ENCODE results near the gene CDY2A.
"Not testable (repeated sequence)": the region's sequence is repeated elsewhere in the genome, so short reads cannot be mapped to it uniquely, and the experiment has no call there.

CDY2A gene, protein sequence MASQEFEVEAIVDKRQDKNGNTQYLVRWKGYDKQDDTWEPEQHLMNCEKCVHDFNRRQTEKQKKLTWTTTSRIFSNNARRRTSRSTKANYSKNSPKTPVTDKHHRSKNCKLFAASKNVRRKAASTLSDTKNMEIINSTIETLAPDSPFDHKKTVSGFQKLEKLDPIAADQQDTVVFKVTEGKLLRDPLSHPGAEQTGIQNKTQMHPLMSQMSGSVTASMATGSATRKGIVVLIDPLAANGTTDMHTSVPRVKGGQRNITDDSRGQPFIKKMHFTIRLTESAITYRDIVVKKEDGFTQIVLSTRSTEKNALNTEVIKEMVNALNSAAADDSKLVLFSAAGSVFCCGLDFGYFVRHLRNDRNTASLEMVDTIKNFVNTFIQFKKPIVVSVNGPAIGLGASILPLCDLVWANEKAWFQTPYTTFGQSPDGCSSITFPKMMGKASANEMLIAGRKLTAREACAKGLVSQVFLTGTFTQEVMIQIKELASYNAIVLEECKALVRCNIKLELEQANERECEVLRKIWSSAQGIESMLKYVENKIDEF

GRCh38 chrY:18025487-18025886 lies at the start of gene CDY2A:
CDY2A (plus strand) TSS chrY:18025787; CDS start chrY:18026115, 328 bp downstream.
- not testable (repeated sequence) for H3K4me1 Mint-ChIP-seq (ENCODE audit: low read depth); H3K27me3 Mint-ChIP-seq (ENCODE audit: low read depth); H3K27ac Mint-ChIP-seq; H3K4me3 Mint-ChIP-seq; DNase-seq (ENCODE audit: low spot score); H3K9me3 Mint-ChIP-seq; H3K36me3 Mint-ChIP-seq (ENCODE audit: low read depth)

- not testable (repeated sequence) for H3K9me3 Mint-ChIP-seq; H3K36me3 Mint-ChIP-seq (ENCODE audit: low read depth); H3K4me3 Mint-ChIP-seq
Observed at GRCh38 chrY:17997586-17997985, 28.0 kb upstream of the CDY2A start.

DNA sequence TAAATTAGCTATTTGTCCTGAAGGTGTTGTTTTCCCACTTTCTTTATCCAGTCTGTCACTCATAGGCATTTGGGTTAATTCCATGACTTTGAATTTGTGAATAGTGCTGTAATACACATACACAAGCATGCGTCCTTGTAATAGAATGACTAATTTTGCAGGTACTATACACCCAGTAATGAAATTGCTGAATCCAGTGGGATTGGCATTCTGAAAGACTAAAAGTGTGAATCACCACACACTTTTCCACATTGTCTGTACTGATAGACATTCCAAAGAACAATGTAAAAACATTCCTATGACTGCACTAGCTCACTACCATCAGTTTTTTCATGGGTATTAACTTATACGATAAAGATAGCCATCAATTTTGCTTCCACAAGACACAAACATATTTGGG lies 27.3 kb upstream of the CDY2A start:
- not testable (repeated sequence) for H3K36me3 Mint-ChIP-seq (ENCODE audit: low read depth); H3K9me3 Mint-ChIP-seq; H3K4me1 Mint-ChIP-seq (ENCODE audit: low read depth); DNase-seq (ENCODE audit: low spot score); H3K27me3 Mint-ChIP-seq (ENCODE audit: low read depth); H3K4me3 Mint-ChIP-seq; H3K27ac Mint-ChIP-seq

More at GRCh38 chrY:17997586-17997985, 28.0 kb upstream of the CDY2A start:
- H3K27ac Mint-ChIP-seq; DNase-seq (ENCODE audit: low spot score); H3K4me1 Mint-ChIP-seq (ENCODE audit: low read depth); H3K27me3 Mint-ChIP-seq (ENCODE audit: low read depth): not testable (repeated sequence)

DNA sequence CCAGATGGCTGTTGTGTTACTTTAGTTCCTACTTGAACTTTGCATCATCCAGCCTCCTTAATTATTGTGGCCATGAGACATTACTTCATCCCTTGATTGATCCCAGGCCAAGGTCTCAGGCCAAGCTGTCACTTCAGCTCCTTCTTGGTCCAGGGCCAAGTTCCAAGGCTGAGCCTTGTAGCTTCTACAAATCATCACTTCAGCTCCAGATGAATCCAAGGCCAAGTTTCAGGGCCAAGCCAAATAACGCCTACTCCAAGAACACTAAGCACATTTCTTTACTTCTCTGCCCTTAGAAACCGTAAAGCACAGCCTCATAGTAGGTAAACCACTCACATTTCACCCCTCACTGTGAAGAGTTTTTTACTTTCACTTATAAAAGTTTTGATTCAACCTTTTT lies 1.7 kb upstream of the CDY2A start:
- H3K4me3 Mint-ChIP-seq; H3K27me3 Mint-ChIP-seq (ENCODE audit: low read depth); DNase-seq (ENCODE audit: low spot score); H3K9me3 Mint-ChIP-seq; H3K4me1 Mint-ChIP-seq (ENCODE audit: low read depth); H3K36me3 Mint-ChIP-seq (ENCODE audit: low read depth); H3K27ac Mint-ChIP-seq: not testable (repeated sequence)

DNA sequence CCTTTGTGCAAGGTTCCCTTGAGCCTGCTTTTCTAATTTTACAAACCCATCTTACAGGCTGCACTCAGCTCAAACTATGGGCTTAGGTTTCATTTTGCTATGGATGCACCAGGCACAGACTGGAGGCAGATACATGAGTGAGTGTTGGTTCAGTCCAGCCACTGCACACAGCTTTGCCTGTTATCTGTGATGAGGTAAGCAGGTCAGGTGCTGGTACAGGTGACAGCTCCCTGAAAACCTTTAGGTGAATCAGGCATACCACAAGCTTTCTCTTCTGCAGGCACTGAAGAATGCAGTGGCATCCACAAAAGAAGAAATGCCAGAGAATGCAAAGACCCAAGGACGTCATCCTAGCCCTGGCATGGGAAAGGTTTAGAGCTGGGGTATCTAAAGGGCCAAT lies 3.3 kb downstream of the CDY2A start:
- not testable (repeated sequence) for H3K27ac Mint-ChIP-seq; H3K36me3 Mint-ChIP-seq (ENCODE audit: low read depth); H3K27me3 Mint-ChIP-seq (ENCODE audit: low read depth); H3K4me1 Mint-ChIP-seq (ENCODE audit: low read depth); H3K9me3 Mint-ChIP-seq; DNase-seq (ENCODE audit: low spot score); H3K4me3 Mint-ChIP-seq

DNA sequence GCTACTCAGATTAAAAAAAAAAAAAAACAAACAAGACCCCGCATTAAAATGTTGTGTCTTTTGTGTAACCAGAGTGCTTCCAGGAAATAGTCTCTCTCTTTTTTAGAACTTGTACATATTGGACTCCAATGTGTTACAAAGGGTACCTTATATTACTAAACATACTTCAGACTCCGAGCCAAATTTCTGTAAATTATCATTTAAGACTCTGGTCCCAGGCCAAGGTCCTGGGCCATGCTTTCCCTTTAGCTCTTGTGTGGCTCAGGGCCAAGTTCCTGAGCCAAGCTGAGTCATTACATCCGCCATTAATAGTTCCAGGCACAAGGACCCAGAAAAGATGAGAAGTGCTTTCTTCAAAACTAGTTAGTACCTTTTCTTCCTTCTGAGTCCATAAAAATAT lies 4.6 kb downstream of the CDY2A start:
- H3K27ac Mint-ChIP-seq, H3K9me3 Mint-ChIP-seq: not testable (repeated sequence)

DNA sequence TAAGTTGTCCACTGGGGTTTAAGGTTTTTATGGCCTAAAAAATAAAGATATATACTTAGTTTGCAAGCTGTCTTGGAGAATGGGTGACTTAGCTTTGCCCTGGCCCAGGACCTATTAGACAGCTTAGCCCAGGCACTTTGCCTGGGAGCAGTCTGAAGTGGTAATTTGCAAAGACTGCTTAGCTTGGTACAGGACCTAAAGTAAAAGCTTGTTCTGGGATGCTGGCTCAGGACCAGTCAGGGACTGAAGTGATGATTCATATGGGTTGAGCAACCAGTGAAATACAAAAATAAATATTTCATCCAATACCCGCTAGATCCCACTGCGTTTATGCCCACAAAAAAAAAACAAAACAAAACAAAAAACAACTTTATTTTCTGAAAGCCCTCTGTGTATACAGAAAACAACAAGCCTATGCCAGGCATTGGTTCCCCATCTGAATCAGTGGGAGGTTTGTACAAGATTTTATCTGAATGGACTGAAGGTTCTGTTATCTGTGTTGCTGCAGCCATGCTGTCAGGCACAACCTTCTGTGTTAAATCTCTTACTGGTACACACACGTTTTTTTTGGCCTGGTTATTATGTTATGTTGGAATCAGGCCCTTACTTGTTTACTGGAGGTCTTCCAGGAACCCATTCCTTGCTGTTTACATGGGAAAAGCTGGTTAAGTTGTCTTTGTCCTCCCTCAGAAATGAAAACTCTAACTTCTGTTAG lies 8.7 kb downstream of the CDY2A start:
- not testable (repeated sequence) for DNase-seq (ENCODE audit: low spot score); H3K36me3 Mint-ChIP-seq (ENCODE audit: low read depth); H3K27me3 Mint-ChIP-seq (ENCODE audit: low read depth); H3K9me3 Mint-ChIP-seq; H3K4me1 Mint-ChIP-seq (ENCODE audit: low read depth); H3K27ac Mint-ChIP-seq; H3K4me3 Mint-ChIP-seq

More for the DNA sequence above, 4.6 kb downstream of the CDY2A start:
- H3K4me1 Mint-ChIP-seq (ENCODE audit: low read depth); H3K27me3 Mint-ChIP-seq (ENCODE audit: low read depth); DNase-seq (ENCODE audit: low spot score); H3K4me3 Mint-ChIP-seq; H3K36me3 Mint-ChIP-seq (ENCODE audit: low read depth): not testable (repeated sequence)

GRCh38 chrY:18034864-18035263 lies 9.3 kb downstream of the CDY2A start:
- not testable (repeated sequence) for H3K4me3 Mint-ChIP-seq; H3K9me3 Mint-ChIP-seq; DNase-seq (ENCODE audit: low spot score); H3K36me3 Mint-ChIP-seq (ENCODE audit: low read depth); H3K27ac Mint-ChIP-seq; H3K4me1 Mint-ChIP-seq (ENCODE audit: low read depth); H3K27me3 Mint-ChIP-seq (ENCODE audit: low read depth)

GRCh38 chrY:18044990-18045389 lies 19.4 kb downstream of the CDY2A start:
- not testable (repeated sequence) for H3K4me3 Mint-ChIP-seq

DNA sequence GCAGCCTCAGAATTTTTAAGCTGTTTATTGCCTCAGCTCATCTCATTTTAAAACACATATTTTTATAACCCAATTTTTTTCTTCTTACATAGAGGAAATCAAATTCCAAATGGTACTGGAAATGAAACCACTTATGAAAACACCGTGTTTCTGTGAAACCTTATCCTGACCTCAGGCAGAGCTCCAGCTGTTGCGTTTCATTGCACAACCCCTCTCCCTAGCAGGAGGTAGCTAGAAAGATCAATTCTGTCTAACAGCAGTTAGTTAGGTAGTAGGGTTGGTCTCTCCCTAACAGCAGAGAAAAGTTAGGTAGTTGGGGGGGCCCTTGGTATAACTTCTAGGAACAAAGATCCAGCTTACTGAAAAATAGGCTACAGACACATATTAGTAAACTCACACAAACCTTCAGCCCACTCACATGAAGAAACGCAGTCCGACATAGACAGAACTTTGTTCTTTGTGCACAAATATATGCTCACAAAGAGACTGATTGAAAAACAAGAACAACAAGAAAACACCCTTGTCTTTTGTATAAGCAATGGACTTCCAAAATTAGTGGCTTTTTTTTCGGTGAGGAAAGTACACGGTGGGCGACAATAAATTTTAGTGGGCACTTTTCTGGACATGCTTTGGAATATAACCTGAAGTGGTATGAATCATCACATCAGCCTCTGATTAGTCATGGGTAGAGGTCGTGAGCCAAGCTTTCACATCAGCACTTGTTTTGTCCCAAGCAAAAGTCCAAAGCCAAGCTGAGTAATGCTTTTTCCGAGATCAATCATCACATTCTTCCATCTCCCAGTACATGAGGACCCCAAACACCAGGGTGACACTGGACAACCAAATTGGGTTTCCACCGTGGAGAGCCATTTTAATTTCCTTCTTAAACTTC lies 22.8 kb downstream of the CDY2A start:
- H3K36me3 Mint-ChIP-seq (ENCODE audit: low read depth); H3K27ac Mint-ChIP-seq; DNase-seq (ENCODE audit: low spot score); H3K9me3 Mint-ChIP-seq; H3K27me3 Mint-ChIP-seq (ENCODE audit: low read depth); H3K4me1 Mint-ChIP-seq (ENCODE audit: low read depth); H3K4me3 Mint-ChIP-seq: not testable (repeated sequence)

More at GRCh38 chrY:18044990-18045389, 19.4 kb downstream of the CDY2A start:
- H3K36me3 Mint-ChIP-seq (ENCODE audit: low read depth); H3K9me3 Mint-ChIP-seq; H3K27me3 Mint-ChIP-seq (ENCODE audit: low read depth); DNase-seq (ENCODE audit: low spot score); H3K27ac Mint-ChIP-seq; H3K4me1 Mint-ChIP-seq (ENCODE audit: low read depth): not testable (repeated sequence)

GRCh38 chrY:18049061-18049460 lies 23.5 kb downstream of the CDY2A start:
- not testable (repeated sequence) for DNase-seq (ENCODE audit: low spot score); H3K27ac Mint-ChIP-seq; H3K4me1 Mint-ChIP-seq (ENCODE audit: low read depth); H3K4me3 Mint-ChIP-seq; H3K27me3 Mint-ChIP-seq (ENCODE audit: low read depth); H3K36me3 Mint-ChIP-seq (ENCODE audit: low read depth); H3K9me3 Mint-ChIP-seq

- H3K4me1 Mint-ChIP-seq (ENCODE audit: low read depth); H3K27me3 Mint-ChIP-seq (ENCODE audit: low read depth); H3K4me3 Mint-ChIP-seq; DNase-seq (ENCODE audit: low spot score); H3K36me3 Mint-ChIP-seq (ENCODE audit: low read depth); H3K27ac Mint-ChIP-seq; H3K9me3 Mint-ChIP-seq: not testable (repeated sequence)
Observed at GRCh38 chrY:18056473-18056872, 30.9 kb downstream of the CDY2A start.

GRCh38 chrY:18073464-18073863 lies 47.9 kb downstream of the CDY2A start:
- not testable (repeated sequence) for H3K27me3 Mint-ChIP-seq (ENCODE audit: low read depth); H3K4me3 Mint-ChIP-seq; H3K9me3 Mint-ChIP-seq; H3K27ac Mint-ChIP-seq; H3K4me1 Mint-ChIP-seq (ENCODE audit: low read depth); DNase-seq (ENCODE audit: low spot score); H3K36me3 Mint-ChIP-seq (ENCODE audit: low read depth)
